ENCODE data around the gene HINT2.

DNA sequence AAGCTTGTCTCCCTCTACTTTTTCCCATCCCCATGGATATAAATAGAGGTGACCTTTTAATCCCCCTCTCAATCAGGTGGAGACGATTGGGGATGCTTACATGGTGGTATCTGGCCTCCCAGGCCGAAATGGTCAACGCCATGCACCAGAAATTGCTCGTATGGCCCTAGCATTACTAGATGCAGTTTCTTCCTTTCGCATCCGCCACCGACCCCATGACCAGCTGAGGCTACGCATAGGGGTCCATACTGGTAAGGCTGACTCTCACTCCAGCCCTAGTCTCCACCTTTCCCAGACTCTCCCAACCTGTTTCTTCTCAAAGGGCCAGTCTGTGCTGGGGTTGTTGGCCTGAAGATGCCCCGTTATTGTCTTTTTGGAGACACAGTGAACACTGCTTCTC, 6.4 kb downstream of the HINT2 start:
- TF ChIP-seq CTCF (IDR thresholded peaks at IDR 0.05) (no peak), EP300 (IDR thresholded peaks at IDR 0.05) (no peak), POLR2A (IDR thresholded peaks at IDR 0.05) (no peak)

Measured in gastroesophageal sphincter (tissue), 3 donors.